GM18507 (cell line): Measurements from ENCODE around the gene SEL1L.
"Not testable (repeated sequence)": the region's sequence is repeated elsewhere in the genome, so short reads cannot be mapped to it uniquely, and the experiment has no call there.

Experiments
- DNase-seq: peaks from one replicate; pipeline ENCODE4 v3.0.0; 2011; ENCODE audit warnings: low read depth; ENCODE audit not compliant: insufficient read length; ENCODE audit errors: extremely low spot score
- FAIRE-seq: peaks from 2 replicates; lab custom pipeline; 2011; peaks lifted over from hg19 to GRCh38; lab: Jason Lieb, UNC

The SEL1L gene

GRCh38 chr14:81534510-81535074 lies 939 bp upstream of the SEL1L start:
- FAIRE-seq (peak; percentile 29), DNase-seq (no peak)

DNA sequence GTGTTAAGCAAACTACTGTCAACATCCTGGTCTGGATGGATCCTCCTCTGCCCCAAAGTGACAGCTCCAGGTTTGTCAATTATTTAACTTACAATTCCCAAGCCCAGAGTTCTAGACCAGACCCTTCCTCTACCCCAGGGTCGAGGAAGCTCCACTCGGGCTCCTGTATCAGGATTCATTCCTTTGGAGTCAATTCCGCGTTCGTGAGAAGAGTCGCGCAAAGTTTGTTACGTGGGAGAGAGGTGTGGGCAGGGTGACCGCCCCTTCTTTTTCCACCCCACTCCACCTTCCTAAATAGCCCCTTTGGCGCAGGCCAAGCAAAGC lies 479 bp downstream of the SEL1L start:
- no peak for DNase-seq
- FAIRE-seq = no peak

DNA sequence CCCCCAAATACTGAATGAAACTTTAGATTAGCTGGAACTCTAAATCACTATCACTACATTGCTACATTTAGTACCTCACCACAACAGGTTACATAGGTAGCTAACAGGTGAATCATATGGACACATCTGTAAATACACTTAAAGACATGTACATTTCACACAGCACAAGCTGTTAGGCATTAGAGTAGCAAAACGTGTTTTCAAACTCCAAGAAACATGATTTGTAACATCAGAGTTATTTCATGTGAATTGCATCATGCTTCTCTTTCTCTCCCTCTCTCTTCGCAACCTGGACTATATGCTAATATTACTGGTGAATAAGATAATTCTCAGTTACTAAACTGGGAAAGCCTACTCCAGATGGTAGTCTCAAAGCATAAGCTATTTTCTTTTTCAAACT lies 4.3 kb downstream of the SEL1L start:
- no peak for FAIRE-seq
- DNase-seq = no peak

DNA sequence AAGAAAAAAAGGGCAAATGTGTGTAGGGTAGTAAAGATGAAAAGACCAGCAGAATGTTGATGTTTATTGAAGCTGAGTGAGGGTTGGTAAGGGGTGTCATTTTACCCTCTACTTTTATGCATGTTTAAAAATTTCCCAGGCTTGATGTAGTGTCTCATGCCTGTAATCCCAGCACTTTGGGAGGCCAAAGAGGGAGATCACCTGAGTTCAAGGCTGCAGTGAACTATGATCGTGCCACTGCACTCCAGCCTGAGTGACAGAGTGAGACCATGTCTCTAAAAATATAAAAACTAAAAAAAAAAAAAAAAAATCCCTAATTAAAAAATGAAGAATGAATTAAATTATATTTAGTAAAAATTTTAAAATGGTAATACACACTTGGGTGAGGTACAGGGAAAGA lies 8.5 kb downstream of the SEL1L start:
- DNase-seq (no peak), FAIRE-seq (no peak)

GRCh38 chr14:81523616-81524015 lies 10.0 kb downstream of the SEL1L start:
- DNase-seq = no peak
- peak; percentile 51 for FAIRE-seq

GRCh38 chr14:81523016-81523415 lies 10.6 kb downstream of the SEL1L start:
- FAIRE-seq = no peak
- DNase-seq = no peak

DNA sequence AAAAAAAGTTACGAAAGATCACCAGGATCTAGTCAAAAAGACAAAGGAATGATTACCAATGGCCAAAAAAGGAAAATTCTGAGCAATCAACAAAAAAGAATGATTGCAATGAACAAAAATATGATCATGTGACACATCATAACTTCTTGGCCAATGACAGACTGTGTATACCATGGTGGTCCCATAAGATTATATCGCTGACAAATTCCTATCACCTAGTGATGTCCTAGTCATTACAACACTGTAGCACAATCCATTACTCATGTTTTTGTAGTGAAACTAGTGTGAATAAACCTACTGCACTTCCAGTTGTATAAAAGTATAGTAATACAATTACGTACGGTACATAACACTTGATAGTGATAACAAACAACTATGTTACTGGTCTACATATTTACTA lies 12.3 kb downstream of the SEL1L start:
- no peak for FAIRE-seq
- no peak for DNase-seq

DNA sequence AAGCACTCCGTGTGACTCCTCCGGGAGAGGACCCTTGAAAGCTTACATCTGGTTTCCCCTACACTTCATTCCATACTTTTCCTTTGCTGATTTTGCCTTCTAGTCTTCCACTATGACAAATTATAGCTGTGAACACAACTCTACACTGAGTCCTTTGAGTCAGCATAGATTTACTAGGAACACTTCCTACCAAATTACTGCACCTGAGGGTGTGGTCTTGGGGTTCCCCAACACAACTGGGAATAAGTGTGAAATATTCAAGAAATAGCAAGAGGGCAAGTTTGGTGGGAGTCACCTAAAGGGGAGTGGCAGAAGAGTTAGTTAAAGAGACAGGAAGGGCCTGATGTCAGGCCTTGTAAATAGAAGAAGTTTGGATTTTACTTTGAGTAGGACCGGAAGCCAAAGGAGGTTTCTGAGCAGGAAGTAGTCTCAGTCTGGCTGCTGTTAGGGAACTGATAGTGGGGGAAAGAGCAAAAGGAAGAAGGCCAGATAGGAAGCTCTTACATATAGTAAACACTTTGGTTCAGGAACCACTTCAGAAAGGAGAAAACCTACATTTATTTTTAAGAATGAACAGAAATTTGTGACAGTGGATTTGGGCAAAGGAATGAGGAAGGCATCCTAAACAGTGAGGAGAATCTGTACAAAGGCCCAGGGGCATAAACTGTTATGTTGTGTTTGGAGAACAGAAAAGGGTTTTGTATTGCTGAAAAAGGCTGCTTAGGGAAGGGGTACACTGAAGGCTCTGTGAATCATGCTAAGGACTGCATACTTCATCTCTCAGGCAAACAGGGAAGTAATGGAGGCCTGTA lies 14.2 kb downstream of the SEL1L start:
- peak; percentile 18 for FAIRE-seq
- DNase-seq = no peak

- FAIRE-seq (no peak), DNase-seq (no peak)
These were observed 15.8 kb downstream of the SEL1L start for GRCh38 chr14:81517798-81518398.

DNA sequence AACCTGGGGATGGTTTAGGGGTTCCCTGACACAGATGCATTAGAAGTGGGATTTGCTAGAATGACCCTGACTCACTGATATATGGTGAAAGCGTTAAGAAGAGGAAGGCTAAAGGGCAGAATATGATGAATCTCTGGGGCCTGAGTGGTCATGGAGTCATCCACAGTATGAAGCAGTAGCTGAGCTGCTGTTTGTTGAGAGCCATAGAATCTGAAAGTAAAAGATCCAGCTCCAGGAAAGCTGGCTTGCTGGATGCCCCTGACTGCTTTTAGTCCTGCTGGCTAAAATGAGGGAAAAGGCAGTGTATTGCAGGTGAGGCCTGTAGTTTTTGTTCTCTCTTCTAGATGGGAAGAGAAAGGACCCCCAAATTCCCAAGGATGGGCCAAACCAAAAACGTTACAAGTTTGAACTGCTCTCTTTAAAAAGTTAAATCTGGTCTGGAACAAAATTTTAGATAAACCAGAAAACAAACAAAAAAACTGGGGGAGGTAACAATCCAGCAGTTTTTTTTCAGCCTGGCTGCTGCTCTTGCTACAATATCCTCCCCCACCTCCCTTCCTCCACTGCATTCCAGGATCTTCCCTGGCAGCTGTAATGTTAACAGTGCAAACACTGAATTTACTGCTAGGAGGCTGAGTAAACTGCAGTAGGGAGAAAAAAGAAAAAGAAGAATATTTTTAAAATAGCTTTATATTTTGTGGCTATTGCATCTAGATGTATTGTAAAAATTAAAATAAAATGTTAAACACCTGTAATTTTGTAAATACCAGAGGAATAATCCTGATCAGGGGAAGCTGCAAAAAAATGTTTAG lies 16.5 kb downstream of the SEL1L start:
- FAIRE-seq = no peak
- DNase-seq = no peak

DNA sequence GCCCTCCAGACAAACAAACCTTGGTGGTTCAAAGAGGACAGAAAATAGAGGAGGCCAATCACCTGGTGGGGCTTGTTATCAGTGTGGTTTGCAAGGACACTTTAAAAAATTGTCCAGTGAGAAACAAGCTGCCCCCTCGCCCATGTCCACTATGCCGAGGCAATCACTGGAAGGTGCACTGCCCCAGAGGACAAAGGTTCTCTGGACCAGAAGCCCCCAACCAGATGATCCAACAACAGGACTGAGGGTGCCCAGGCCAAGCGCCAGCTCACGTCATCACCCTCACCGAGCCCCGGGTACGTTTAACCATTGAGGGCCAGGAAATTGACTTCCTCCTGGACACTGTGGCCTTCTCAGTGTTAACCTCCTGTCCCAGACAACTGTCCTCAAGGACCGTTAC lies 17.7 kb downstream of the SEL1L start:
- FAIRE-seq, DNase-seq: not testable (repeated sequence)

GRCh38 chr14:81512826-81513225 lies 20.8 kb downstream of the SEL1L start:
- not testable (repeated sequence) for FAIRE-seq, DNase-seq

DNA sequence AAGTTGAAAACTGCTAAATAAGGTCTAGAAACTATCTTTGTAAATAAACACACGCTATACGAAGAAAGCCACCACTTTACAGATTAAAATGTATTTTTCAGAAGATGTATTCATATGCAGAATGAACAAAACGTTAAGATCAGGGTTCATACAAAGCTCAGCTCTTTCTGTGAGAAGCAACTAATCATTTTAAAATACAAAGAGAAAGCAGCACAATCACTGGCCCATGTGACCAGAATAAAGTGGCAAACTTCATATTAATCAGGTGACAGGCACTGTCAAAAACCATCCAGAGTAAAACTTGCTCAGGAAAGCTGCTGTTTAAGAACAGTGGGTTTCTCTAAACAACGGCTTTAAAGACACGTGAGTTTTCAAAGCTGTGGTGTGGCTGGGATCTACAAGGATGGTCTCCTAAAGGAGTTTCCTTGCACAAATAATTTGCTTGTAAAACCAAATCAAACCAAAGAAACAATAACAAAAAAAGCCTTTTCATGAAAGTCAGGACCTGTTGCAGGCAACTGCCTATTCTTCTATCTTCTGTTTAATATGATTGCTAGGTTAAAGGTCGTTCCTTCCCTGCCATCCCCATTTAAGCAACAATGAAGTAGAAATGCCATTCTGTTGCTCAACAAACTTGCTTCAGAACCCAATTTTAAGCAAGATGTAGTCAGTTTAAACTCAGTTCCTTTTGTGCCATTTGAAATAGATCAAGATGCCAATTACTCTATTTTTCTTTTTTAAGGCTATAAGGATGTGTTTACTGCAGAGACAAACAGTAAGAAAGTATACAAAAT lies 22.3 kb downstream of the SEL1L start:
- FAIRE-seq (no peak), DNase-seq (no peak)

DNA sequence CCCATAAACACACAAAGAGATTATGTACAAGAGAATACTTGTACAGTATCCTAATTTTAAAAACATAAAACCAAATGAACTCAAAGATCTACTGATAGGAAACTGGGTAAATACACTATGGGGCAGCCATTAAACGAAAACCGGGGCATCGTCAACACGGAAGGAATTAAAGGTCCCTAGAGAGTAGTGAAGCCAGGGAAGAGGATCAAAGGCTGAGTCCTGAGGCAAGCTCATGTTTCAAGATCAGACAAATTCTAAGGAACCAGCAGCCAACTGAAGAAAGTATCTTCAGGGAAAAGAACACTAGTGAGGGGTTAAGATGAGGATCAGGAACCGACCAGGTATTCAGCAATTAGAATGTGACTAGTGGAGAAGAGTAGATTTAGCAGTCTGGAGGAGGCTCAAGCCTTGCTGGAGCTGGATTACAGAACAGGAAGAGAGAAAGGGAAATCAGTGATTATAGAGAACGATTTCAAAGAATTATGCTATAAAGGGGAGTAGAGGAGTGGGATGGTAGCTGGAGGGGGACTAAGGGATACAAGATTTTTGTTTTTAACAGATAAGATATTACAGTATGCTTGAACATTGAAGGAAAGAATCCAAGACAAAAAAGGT lies 23.7 kb downstream of the SEL1L start:
- FAIRE-seq (no peak), DNase-seq (no peak)

DNA sequence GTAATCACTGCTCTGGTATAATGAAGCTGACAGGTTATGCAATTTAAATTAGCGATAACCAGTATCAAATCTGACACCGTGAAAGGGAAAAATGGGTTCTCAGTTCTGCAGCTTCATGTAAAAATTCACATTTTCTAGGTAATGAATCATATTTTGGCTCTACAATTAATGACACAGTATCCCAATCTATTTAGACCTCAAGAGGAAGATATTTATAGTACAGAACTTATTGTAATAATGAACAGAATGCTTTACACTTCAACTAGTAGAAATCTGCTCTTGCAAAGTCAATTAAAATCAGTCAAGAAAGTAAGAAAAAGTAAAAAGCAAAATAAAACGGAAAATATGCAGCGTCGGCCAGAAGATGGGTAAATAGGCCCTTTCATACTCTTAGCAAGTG lies 24.3 kb downstream of the SEL1L start:
- DNase-seq (no peak), FAIRE-seq (no peak)

DNA sequence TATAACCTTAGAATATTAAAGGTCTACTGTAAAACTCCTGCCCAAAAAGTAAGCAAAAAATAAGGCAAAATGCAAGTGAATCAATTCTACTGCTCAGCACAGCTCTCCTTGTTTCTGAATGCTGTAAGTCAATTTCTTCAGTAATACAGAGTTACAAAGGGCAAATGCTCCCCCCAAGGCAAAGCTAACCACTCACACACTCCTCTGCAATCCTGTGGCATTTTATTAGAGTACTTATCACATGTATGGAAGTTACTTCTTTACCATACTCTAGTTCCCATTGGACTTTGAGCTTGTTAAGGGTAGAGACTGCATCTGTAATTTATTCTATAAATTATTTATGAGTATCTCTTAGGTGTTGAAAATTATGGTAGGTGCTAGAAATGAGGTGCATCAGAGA lies 27.2 kb downstream of the SEL1L start:
- DNase-seq (no peak), FAIRE-seq (no peak)

DNA sequence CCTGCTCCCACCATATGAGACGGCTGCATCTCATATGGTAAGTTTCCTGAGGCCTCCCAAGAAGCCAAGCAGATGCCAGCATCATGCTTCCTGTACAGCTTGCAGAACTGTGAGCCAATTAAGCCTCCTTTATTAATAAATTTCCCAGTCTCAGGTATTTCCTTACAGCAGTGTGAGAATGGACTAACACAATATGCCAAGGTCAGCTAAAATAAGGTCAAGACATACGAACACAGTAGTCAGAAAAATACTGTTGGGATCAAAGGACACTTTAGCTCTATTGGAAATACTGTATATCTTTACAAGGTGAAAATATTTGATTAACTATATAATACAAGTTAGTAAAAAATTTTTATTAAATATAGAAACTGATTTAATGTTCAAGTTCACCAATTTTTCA lies 28.8 kb downstream of the SEL1L start:
- FAIRE-seq (no peak), DNase-seq (no peak)

GRCh38 chr14:81485781-81486180 lies 47.9 kb downstream of the SEL1L start:
- FAIRE-seq (no peak), DNase-seq (no peak)

DNA sequence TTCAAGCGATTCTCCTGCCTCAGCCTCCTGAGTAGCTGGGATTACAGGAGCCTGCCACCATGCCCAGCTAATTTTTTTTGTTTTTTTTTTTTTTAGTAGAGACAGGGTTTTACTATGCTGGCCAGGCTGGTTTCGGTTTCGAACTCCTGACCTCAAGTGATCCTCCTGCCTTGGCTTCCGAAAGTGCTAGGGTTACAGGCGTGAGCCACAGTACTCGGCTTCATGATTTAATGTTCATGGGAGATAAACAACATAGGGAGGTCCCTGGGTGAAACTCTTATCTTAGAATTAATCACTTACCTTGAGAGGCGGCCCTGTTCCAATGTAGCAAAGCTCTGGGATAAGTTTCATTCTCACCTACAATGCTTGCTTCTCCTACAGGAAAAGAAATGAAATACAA lies 48.3 kb downstream of the SEL1L start:
- FAIRE-seq (peak; percentile 68), DNase-seq (no peak)
